Anterior cingulate cortex (tissue), 58 donors: ENCODE results near the gene RAD50.
"Not testable (repeated sequence)": the region's sequence is repeated elsewhere in the genome, so short reads cannot be mapped to it uniquely, and the experiment has no call there.

Experiments
- DNase-seq, 58 donors: peaks; one replicate each; lab custom pipeline; 2025; lab: John Stamatoyannopoulos, UW

Gene RAD50

DNA sequence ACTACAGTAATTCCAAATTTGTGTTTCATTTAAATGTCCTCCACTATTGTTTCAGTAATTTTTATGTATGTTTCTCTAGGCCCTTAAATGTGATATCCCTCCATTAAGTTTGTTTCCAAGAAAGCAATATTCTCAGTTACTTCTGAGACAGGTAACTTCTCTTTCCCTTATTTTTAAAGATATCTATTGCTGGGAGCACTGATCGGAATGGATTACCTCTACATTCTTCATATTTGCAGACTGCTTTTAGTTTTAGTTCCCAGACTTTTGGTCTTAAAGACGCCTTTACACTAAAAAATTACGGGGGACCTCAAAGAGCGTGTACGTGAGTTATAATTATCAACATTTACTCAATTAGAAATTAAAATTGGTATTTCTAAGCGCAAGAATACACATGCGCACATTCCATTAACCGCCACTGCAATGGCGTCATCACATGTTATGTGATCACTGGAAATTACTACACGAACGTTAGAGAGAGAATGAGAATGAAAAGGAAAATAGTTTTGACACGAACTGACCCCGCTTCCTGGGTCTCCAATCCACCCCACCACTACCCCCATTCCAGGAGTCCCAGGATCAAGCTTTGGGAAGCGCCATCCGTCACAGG is 519 bp upstream of the RAD50 start:
- DNase-seq: no peak

DNA sequence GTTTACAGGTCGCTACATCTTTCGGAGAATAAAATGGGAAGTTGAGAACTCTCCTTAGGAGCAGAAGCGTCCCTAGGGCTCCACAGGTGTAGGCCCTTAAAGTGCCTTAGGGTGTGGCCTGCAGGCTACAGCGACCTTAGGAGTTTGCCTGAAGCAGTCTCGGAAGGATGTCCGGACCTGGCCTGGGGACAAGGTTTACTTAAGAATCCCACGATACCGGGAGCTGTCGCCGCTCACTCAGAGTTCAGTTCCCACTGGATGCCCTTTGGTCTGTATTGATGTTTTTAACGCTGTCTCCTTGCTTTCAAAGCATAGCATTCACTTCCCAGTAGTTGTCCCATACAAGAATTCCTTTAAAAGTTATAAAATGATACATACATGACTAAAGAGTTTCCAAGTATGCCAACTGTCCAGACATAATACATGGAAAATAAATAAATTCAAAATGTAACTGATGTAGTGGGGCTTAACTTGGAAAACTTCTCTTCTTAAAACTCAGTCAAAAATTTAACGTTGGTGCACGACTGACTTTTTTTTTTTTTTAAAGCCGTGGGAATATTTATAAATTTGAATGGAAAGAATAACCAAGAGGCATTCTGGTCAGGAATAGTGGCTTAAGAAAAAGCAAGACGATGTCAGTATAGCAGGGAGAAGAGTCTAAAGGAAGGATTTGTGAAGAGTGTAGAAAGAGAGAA is 848 bp downstream of the RAD50 start:
- DNase-seq: peak in 10 of 58 donors; percentile 3 to 44 (median 11)

DNA sequence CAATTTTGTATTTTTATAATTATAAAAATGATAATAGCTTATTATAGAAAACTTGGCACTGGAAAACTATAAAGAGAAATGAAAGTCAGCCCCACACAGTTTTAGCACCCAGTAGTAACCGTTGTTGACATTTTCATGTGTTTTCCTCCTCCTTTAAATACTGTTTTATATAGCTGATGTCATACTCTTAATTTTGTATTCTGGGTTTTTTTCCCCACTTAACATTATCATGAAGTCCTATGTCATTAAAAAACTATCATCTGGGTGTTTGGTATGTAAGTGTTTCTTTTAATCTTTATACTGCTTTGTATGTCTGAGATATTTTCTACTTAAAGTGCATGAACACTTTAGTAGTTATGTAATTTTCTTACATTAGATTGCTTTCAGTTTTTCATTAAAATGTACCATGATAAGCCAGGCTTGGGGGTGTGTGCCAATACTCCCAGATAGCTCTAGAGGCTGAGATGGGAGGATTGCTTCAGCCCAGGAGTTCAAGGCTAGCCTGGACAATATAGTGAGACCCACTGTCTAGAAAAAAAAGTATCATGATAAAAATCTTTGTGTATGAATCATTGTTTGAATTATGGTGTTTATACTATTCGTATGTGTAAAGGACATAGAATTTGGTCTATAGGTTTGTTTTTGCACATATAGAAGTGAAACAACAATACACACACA is 2.7 kb downstream of the RAD50 start:
- DNase-seq: no peak

DNA sequence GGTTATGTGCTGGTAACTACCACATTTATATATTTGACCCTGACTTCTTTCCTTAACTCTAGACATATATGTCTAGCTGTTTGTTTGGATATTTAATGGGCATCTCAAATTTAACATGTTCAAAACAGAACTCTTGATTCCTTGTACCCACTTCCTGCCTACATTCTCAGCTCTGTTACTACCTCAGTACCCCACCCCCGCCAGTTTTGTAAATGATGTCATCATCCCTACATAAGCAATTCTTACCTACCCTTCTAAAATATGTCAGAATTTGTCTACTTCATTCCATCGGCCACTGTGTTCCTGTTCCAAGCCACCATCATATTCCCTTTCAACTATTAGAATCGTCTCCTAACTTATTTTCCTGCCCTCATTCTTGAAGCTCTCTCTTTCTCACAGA is 4.8 kb downstream of the RAD50 start:
- DNase-seq: no peak

DNA sequence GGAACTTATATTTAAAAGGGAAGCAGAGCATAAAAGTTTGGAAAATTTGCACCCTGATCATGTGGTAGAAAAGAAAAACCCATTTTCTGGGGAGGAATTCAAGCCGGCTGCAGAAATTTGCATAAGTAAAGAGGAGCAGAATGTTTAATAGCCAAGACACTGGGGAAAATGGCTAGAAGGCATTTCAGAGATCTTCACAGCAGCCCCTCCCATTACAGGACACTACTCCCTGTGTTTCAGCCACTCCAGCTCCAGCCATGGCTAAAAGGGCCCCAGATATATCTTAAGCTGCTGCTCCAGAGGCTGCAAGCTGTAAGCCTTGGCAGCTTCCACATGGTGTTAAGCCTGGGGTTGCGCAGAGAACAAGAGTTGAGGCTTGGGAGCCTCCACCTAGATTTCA is 7.8 kb downstream of the RAD50 start:
- DNase-seq: not testable (repeated sequence)

DNA sequence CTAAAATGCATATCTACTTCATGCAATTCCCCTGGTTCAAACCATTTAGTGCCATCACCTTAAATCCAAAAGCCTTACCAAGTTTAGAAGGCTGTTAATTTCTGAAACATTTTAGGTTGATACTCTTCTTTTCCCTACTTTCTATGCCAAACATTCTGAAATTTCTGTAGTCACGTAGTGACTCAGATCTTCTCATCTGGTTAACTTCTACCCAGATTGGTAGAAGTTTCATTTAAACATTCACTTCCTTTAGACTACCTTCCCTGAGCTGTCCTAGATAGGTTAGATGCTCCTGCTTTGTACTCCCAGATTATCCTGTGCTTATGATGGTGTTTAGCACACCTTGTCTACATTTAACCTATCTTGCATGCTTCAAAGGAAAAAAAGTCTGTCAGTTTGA is 9.9 kb downstream of the RAD50 start:
- DNase-seq: no peak

DNA sequence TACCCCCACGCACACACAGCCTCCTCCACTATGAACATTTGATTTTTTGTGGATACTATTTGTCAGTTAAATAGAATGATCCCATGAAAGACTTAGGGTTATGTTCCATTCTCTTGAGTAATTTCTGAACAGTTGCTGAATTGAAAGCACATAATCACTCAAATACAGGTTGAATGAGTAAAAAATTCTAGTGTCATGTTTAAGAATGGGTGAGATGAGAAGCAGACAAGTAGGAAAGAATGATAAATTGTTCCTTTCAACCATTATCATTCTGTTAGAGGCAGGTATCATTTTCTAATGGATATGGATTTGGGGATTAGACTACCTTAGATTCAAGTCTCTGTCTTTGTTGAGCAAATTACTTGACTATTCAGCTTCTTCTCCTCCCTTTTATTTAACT is 19.3 kb downstream of the RAD50 start:
- DNase-seq: no peak

DNA sequence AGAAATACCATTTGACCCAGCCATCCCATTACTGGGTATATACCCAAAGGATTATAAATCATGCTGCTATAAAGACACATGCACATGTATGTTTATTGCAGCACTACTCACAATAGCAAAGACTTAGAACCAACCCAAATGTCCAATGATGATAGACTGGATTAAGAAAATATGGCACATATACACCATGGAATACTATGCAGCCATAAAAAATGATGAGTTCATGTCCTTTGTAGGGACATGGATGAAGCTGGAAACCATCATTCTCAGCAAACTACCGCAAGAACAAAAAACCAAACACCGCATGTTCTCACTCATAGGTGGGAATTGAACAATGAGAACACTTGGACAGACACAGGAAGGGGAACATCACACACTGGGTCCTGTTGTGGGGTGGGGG is 27.8 kb downstream of the RAD50 start:
- DNase-seq: not testable (repeated sequence)

DNA sequence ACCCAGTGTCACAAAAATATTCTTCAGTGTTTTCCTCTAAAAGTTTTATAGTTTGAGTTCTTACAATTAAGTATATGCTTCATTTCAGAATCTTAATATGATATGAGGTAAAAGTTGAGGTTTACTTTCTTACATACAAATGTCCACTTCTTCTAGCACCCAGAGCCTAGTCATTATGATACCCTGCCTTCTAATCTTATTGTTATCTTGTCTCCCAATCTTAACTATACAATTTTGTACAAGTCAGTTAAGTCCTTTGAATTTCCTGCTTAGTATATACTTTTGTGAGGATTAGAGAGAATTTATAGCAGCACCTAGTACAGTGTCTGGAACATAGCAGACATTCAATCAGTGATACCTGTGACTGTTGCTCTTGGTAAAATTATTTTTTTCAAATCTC is 29.3 kb downstream of the RAD50 start:
- no peak for DNase-seq

DNA sequence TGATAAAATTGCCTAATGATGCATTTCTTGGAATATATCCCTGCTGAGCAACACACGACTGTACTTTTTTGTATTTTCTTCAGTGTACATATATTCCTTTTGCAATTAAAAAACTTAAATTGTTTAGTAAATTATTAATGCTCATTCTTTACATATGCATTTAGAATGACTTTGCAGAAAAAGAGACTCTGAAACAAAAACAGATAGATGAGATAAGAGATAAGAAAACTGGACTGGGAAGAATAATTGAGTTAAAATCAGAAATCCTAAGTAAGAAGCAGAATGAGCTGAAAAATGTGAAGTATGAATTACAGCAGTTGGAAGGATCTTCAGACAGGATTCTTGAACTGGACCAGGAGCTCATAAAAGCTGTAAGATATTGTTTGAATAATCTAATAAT is 32.7 kb downstream of the RAD50 start:
- no peak for DNase-seq

DNA sequence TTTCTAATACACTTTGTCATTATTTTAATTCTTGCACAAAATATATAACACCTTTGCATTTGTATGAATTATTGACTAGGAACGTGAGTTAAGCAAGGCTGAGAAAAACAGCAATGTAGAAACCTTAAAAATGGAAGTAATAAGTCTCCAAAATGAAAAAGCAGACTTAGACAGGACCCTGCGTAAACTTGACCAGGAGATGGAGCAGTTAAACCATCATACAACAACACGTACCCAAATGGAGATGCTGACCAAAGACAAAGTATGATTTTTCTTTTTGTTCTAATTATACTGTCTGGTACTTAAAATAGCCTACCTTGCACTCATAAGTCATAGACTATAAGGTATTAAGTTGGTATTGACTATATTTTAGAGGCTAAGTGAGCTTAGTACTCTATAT is 34.4 kb downstream of the RAD50 start:
- no peak for DNase-seq

DNA sequence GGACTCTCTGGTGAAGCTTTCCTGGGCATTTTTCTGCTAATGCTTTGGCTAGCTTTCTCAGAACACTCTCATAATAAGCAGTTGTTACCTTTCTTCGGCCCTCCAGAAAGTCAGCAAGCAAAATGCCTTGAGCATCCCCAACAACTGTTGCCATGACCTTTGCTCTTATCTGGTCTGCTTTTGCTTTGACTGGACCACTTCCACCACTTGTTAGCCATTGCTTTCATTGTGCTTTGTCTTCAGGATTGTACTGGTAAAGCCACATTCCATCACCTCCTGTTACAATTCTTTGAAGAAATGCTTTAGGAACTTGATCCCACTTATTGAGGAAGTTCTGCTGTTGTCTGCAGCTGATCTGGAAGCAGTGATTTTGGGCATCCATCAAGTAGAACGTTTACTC is 35.7 kb downstream of the RAD50 start:
- no peak for DNase-seq

DNA sequence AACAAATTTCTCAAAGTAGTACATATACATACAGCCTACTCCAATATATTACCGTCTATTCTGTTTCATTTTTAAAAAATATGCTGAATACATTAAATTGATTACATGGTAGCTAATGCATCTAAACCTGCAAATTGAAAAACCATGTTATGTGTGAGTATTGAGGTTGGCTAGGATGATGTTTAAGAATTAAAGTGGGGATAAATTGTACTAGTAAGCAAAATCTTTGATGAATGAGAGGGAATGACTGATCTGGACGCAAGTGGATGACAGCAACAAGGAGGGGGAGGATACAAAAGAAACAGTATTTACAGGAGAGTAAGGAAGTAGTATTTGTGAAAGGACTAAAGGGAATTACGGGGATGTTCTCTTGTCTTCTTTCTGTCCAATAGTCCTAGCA is 37.4 kb downstream of the RAD50 start:
- DNase-seq: no peak

DNA sequence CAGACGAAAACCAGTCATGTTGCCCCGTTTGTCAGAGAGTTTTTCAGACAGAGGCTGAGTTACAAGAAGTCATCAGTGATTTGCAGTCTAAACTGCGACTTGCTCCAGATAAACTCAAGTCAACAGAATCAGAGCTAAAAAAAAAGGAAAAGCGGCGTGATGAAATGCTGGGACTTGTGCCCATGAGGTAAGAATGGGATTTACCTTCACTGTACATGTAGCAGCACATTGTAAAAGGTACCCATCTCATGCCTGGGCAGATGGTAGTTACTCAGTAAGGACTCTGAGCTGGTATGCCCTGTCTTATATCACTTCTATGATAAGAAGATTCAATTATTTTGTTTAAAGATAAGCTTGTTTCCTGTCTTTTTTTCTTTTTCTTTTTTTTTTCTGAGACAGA is 38.8 kb downstream of the RAD50 start:
- no peak for DNase-seq

DNA sequence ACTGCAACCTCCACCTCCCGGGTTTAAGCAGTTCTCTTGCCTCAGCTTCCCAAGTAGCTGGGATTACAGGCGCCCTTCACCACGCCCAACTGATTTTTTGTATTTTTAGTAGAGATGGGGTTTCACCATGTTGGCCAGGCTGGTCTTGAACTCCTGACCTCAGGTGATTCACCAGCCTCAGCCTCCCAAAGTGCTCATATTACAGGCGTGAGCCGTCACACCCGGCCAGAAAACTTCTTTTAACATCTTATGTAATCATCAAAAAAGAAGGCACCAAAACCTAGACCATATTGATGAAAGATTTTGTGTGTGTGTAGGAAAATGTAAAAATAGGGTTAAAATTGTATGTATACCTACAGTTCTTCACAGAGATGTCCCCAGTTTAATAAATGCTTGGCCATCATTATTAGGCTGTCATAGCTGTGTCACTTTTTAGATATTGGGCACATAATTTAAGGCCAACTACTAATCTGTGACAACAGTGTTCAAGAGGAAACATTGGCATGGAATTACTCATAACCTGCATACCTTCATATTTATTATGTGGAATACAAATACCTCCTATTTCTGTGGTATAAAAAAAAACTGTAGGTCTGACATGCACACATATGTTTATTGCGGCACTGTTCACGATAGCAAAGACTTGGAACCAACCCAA is 44.4 kb downstream of the RAD50 start:
- DNase-seq: no peak

DNA sequence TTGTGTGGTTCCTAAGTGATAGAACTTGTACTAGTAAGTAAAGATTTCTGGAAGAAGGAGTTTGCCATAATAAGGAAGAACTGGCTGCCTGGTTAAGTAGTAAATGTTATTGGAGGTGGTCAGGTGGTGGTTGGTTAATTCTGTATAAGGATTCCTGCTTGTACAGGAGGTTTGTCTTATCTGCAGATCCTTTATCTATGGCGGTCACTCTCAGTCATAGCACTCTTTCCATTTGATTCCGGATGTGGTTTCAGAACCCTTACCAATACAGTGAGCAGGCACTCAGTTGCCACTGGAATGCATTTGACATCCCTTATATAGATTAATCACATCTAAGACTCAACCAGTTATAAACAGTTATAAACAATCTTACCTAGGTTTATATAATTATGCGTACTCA is 50.3 kb downstream of the RAD50 start:
- no peak for DNase-seq

DNA sequence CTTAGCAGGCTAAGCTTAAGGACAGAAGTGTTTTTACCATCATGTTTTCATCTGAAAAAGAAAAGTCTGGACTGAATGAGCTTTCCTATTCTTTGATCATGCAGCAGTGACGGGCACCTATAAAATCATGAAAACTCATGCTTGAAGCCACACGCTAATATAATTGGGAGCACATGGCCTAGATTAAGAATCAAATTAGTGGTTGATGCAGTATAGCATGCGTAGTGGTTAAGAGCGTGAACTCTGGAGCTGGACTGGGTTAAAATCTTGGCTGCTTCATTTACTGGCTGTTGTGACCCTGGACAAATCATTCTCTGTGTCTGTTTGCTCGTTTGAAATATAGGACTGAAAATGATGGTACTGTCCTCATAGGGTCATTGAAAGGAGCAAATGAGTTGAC is 51.3 kb downstream of the RAD50 start:
- DNase-seq: no peak

DNA sequence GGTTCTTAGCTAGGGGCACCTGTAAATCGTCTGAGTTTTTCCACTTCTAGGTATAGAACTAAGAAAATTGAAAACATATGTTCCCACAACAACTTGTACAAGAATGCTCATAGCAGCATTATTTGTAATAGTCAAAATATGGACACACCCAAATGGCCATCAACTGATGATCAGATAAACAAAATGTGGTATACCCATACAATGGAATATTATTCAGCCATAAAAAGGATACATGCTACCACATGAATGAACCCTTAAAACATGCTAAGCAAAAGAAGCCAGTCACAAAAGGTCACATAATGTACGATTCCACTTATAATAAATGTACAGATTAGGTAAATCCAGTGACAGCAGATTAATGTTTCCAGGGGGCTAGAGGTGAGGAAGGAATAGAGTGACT is 55.2 kb downstream of the RAD50 start:
- no peak for DNase-seq

DNA sequence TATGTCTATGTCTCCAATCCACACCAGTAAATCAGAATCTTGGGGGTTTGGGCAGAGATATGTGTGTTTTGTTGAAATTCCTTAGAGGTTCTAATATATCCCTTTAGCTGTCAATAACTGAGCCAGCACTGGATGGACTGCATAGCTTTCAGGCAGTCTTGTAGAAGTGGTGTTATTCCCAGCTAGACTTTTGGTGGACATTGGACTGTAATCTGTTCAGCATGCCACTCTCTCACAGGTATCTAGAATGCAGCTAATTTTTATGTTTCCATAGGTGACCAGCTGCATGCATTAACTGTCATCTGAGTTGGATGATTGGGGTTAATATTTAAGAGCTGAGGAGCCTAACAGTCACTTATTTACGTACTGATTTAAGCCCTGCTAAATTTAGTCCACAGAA is 56.1 kb downstream of the RAD50 start:
- DNase-seq: no peak

DNA sequence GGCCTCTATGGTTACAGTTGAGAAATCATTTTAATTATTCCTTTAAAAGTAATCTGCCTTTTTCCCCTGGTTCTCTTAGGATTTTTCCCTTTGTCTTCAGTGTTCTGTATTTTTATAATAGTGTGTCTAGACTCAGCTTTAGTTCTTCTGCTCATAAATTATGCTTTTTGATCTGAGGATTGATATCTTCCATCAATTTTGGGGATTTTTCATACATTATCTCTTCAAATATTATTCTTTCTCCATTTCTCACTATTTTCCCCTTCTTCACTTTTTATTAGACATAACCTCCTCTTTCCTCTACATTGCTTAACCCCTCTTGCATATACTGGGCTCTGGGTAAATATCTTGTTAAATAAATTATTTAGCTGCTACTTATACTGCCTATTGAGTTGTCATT is 64.9 kb downstream of the RAD50 start:
- DNase-seq: no peak

DNA sequence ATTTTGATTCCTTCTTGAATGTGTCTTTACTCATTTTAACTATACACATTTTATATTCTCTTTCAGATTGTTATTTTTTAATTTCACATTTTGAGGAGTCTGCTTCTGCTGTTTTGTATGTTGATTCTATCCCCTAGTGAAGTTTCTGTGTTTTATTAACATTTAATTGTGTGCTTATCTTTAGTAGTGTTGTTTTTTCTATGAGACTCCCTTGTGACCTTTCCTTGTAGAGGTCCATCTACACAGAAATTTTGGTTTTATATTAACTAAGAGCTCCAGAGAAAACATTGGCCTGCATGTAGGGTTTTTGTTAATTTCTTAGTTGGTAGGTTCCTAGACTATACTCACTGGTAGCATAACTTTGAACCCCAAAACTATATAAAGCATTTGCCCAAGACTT is 65.8 kb downstream of the RAD50 start:
- DNase-seq: no peak

DNA sequence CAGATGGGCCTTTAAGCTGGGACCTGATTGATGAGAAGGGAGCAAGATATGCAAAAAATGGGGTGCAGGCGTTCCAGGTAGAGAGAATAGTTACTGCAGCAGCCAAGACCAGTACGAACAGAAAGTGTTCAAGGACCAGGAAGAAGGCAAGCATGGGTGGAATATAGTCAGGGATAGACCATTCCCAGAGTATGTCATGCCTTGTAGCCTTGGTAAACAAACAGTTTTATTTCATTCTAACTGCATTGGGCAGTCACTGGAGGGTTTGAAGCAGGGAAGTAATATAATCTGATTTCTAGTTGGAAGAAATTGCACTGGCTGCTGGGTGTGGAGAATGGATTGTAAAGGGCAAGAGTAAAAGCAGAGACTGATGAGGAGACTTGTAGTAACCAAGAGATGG is 70.7 kb downstream of the RAD50 start:
- no peak for DNase-seq
